Islet of Langerhans (tissue), 1 donor: ENCODE results near the gene N4BP2L1.

Experiments used
- FAIRE-seq: peaks from one replicate; lab custom pipeline; 2011; peaks lifted over from hg19 to GRCh38; lab: Jason Lieb, UNC

Gene N4BP2L1

DNA sequence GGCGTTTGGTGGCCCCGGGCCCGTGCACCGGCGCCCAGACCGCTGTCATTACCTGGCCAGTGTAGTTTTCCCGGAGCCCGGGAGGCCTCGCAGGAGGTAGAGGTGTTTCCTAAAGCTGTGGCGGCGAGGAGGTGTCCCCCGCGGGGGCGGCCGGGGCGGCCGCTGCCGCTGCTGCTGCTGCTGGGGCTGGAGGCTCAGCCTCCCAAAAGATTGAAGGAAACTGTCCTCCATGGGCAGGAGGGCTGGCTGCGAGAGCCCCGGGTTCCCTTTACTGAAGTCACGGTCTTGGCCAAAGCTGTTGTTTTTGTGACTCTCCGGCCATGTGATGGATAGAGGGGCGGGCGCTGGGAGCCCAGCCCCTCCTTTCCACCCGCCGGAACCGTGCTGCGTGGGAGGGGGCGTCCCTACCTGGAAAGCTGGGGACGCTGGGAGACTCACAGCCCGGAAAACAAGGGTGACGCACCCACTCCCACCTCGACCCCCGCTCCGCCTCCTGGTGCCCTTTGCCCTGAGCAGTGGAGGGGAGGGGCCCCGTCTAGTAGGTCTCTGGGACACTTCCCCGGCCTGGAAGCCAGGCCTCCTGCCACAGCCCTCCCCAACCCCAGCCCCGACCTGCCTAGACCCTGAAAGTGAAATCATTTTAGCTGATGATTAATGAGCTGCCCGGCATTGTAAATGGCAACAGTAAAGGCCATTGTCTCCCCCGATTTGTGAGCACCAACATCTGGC lies at the start of gene N4BP2L1:
Gene N4BP2L1 (minus strand): TSS at position 279 of the 729 bp plus-strand sequence. CDS start 48 bp downstream, at position 231.
- no peak for FAIRE-seq

DNA sequence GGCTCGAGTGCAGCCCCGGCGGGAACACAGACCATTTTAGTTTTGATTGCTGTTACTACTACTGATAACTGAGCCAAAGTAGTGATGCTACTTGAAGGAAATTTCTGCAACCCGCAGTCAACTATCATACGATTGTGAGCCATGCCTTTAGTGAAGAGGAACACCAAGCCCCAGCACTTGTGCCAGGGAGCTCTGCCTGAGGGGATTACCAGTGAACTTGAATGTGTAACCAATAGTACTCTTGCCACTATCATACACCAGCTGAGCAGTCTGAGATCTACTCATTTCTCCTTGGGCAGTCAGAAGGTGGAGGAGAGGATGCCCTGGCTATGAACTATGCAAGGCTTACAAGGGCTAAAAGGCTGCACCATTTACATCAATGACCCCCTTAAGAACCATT lies 49.0 kb upstream of the N4BP2L1 start:
- no peak for FAIRE-seq

DNA sequence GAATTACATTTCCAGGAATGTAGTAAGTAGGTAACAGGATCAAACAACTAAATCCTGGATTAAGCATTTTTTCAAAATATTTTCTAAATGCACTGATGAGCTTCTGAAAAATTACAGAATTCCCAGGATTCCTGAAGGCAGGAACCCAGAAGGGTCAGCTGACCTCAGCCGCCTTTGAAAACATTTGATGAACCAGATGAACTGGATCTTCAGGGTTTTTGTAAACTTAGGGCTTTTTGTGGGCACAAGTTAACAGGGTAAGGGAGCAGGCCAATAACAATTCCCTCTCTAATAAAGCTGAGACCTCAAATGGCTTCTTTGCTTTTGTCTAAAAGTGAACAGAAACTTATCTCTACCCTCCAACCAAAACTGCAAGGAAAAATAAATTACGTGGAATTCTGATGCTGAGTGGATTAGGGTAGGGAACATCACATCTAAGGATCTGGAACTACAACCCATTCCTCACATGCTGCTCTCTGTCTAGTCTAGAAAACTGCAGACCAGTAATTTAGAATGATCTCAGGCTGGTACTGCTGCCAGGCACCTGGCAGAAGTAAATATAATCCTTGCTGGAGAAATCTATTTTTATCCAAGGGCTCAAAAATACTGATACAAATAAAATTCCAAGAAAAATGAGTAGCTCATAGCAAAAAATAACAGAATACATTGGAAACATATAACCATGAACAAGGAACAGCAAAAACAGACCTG lies 48.2 kb upstream of the N4BP2L1 start:
- no peak for FAIRE-seq

DNA sequence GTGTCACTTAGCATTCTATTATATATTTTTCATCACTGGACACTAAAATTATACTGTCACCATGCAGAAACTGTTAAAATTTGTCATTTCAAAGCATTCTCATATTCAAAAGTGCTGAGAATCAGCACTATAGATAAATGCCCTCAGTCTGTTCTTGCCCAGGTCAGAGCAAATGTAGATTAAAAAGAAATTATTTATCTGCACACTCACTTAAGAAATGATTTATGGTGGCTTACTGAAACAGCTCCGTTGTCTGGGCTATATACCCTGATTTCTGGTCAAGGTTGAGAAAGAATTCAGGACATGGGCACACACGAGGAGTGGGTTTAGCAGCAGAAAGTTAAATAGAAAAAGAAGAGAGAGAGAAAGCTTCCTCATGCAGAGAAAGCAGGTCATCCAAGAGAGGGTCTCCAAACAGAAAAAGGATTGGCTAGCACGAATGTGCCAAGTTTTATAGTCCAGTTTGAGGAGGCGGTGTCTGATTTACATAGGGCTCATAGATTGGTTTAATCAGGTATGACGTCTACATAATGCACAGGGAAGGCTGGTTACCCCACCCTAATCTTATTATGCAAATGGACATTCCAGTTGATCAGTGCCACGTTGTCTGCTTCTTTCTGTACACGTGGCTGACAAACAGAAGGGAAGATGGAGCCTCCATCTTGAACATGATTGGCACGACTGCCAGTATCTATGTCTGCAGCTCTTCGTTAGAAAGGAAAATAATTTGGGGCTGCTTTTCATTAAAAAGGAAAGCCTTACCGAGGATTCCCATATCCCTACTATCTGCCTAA lies 47.3 kb upstream of the N4BP2L1 start:
- FAIRE-seq, result no peak

DNA sequence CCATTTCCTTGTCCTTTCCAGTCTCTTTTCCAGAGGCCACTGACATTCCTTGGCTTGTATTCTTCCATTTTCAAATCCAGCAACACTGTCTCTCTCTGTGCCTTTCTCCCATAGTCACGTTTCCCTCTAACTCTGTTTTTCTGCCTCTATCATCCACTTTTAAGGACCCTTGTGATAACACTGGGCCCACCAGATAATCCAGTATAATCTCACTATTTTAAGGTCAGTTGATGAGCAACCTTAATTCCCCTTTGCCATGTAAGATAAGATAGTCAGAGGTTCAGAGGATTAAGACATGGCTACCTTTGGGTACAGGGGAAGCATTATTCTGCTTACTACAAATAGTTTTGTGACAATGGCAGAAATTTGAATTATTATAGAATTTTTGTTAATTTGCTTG lies 45.7 kb upstream of the N4BP2L1 start:
- no peak for FAIRE-seq

DNA sequence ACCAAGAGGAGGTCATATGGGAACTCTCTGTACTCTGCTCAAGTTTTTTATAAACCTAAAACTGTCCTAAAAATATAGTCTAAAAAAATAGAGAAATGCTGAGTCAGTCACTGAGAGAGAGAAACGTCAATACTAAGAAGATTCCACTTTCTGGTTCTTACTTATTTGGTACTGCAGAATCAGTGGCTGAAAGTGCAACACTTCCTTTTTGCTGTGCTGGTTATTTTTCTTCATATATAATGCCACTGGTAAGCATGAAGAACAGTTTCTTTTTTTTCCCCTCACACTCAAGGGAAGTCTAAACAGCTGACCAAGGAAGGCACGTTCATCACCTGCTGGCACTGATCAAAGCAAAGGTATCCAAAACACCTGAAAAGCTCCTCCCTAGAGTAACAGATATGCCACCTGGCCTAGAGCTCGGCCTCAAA lies 44.3 kb upstream of the N4BP2L1 start:
- no peak for FAIRE-seq

DNA sequence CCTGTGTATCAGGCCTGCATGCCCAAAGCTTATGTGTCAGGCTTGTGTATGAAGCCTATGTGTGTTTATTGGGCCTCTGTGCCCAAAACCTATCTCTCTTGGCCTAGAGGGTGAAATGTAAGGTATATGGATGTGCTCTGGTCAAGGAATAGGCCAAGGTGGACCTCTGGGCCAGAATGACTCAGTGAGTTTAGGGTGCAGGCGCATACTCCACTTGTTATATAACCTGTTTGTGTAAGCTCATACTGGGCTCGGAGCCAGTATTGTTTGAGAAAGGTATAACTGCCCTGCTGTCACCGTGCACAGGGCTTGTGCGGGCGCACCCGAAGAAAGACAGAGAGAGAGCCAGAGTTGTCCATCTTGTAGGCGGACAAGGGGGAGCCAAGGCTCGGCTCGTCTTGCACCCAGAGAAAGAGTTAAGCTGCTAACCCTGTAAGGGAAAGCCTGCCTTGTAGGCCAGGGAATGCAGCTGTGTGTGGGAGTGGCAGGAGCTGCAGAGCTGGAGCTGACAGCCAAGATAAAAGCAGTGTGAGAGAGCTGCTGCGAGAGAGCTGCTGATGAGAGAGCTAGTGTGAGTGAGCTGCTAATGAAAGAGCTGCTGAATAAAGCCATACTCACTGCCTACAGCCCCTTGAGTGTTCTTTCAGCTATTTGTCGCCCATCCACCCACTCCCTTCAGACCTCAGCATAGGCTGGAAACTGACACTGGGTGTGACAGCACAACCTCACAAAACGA lies 43.4 kb upstream of the N4BP2L1 start:
- no peak for FAIRE-seq

DNA sequence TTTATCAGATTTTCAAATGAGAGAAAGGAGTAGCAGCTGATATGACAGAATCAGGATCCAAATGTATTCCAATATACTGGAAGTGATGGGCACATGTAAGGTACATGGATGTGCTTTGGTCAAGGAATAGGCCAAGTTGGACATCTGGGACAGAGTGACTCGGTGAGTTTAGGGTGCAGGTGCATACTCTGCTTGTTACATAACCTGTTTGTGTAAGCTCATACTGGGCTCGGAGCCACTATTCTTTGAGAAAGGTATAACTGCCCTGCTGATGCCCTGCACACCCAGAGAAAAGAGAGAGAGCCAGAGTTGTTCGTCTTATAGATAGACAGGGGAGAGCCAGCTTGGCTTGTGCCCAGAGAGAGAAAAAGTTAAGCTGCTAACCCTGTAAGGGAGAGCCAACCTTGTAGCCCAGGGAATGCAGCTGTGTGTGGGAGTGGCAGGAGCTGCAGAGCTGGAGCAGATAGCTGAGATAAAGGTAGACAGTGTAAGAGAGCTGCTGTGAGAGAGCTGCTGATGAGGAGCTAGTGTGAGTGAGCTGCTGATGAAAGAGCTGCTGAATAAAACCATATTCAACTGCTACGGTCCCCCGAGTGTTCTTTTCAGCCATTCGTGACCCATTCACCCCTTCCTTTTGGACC lies 40.7 kb upstream of the N4BP2L1 start:
- FAIRE-seq, result no peak

DNA sequence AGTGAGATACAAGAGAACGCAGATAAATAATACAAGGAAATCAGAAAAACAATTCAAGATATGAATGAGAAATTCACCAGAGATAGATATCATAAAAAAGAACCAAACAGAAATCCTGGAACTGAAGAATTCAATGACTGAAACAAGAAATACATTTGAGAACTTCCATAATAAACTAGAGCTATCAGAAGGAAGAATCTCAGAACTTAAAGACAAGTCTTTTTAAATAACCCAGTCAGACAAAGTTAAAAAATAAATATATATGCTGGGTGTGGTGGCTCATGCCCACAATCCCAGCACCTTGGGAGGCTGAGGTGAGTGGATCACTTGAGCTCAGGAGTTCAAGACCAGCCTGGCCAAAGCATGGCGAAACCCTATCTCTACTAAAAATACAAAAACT lies 28.7 kb upstream of the N4BP2L1 start:
- no peak for FAIRE-seq

DNA sequence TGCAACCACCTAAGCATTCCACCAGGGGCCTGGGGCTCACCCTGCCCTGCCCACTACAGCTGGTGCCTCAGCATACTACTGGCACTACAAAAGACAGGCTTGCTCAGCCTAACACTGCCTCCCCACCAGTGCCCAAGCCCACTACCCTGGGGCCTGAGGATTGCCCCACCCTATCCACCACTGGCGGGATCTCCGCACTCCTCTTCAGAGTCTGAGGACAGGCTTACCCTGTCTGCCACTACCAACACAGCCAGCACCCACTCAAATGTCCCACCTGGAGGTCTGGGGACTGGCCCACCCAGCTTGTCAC lies 27.6 kb upstream of the N4BP2L1 start:
- FAIRE-seq, result no peak

DNA sequence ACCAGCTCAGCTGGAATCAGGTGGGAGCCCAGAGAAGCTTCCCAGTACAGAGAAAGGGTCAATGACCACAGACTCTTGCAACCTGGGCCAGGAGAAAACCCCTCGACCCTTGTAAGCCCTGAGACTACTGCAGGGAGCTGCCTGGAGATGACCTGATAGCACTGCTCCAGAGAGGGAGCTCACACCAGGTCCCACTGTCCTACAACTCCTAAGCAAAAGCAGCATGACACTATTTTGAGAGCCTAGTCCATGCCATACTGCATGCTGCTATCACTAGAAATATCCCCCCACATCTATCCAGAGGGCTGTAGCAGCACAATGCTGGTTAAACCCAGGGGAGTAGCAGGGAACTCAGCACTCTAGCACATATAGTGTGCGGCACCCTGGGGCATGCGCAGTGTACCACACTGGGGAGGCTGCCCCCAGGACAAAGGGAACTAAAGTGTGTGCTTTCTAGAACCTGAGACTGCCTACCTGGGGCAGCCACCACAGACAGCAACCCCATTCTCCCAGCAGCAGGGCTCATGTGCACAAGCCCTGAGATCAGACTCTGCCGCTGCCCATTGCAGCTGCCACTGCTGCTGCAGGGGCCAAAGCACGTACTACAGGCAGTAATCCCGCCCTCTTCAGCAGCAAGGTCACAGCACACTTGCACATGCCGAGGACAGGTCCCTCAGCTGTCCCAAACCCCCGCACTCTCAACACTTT lies 27.1 kb upstream of the N4BP2L1 start:
- no peak for FAIRE-seq

DNA sequence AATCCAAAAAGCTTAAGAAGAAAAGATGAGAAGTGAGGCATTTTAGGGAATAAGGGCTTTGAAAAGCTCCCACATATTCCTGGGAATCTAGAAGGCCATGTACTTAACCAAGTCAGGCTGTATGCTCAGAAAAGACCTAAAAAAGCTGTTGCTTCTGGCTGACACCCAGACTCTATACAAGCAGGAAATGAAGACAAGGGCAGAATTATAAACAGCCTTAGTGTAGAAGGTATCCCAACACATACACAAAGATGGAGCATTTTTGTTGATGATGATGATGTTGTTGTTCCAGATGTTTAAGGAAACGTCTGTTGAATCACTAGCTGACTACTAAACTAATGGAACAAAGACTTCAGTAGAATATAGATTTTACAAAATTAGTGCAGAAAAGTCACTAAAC lies 26.1 kb upstream of the N4BP2L1 start:
- no peak for FAIRE-seq

DNA sequence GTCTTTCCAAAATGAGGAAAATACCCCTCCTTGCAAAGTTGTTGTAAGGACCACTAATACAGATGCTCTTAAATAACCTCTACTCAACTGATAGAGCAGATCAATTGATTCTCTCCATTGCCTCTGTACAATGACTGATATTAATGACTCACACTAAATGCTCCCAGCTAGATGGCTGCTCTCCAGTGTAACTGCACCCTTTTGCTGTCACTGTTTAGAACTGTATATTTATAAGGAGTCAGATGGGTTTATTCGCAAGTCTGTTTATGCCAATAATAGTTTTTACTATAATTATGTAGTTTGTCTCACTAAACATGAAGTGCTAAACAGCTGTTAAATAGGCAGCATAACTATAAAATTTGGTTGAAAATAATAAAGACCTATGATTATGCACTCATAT lies 21.0 kb upstream of the N4BP2L1 start:
- no peak for FAIRE-seq

DNA sequence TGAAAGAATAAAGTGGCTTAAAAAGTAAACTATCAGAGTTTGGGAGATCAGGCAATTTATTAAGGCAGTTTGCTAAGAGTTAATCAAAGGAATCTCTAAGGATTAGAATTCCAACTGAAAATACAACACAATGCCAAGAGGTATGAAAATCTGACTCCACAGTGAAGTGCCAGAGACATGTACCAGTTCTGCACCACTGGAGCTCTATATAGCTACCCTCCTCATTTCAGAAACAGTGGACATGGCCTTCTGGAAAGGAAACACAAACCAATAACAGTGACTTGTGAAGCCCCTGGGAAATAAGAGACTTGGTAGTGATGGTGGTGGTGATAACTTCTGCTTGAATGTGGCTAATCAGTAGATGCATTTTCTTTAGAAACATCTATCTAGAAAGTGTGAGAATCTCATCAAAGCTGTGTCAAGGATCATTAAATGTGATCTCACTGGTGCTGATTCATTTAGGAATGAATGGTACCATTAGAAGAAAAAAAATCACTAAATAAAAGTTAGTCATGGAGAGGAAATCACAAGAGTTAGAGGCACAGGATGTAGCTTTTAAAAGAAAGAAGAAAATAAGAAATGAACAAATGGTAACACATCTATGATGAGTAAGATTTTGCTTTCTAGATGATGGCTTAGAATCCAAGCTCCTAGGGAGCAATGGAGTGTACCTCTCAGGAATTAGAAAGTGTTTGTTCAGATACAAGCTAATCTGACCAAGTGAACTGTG lies 20.1 kb upstream of the N4BP2L1 start:
- FAIRE-seq, result no peak

DNA sequence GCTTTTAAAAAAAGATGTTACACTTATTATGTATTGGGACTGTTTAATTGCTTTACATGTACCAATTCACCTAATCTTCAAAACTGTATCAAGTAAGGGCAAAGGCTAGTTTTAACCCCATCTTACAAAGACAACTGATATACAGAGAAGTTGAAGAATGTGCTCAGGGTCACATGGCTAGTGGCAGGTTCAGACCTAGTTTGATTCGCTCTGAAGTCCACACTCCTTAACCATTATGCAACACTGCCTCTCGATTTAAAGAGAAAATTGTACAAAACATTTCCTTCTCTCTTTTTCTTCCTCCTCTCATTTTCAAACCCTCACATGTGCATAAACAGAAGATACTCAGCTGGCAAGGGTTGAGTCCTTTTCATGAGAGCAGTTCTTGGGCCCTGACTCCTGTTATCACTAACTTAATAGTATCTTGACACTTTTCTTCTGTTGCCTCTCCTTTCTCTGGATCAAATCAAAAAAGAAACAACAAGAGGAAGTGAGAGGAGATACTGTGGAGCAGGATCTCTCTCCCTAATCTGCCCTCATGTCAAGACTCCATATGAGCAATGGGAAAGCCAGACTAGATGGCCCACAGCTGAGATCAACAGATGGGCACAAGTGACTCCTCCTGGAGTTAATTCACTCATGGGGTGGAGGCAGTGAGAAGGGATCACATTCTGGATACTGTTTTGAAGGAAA lies 19.0 kb upstream of the N4BP2L1 start:
- FAIRE-seq, result no peak

DNA sequence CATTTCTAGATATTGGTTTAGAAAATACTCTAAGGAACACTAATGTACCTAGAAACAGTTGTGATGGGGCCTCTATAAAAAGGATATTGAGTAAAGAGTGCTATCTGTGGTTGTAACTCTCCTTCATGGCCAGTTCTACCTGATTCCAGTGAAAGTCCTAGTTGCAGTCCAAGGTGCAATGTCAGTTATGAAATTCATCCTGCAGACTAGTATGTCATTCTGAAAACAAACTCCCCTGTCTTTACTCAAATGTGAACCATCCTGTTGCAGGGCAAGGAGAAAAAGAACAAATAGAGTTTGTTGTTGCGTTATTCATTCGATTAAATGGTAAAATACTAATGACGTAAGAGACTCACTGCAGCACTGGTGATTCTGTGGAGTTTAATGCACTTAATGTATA lies 18.3 kb upstream of the N4BP2L1 start:
- FAIRE-seq, result no peak

DNA sequence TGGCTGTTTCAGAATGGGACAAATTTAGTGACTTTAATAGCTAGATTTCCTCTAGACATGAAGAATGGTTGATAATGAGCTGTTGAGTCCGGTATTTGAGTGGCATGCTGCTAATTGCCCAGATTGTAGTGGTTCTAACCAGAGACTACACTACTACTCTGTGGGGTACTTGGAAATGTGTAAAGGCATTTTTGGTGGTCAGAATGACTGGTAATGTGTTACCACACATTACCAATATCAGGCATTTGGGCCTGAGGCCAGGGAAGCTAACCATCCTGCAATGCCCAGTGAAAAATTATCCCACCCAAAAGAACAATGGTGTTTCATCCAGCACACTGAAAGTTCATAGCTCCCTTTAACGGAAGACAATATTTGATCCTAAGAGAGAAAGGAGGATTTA lies 17.5 kb upstream of the N4BP2L1 start:
- FAIRE-seq, result no peak

DNA sequence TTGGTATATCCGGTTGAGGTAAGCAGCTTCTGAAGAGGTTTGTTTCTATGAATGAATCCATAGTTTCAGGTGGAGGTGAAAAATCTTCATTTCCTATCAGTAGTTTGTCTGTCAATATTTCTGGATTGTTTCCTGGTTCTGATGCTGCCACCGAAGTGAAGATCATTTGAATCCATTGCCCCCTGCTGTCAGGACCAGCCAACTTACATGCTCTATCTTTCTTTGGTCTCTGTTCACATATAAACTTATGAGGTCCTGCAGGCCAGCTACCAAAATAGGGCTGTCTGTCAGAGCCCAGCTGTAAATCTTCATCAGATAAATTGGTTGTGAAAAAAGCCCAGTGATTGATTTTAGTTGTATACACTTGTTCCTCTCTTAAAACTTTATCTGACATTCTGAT lies 15.2 kb upstream of the N4BP2L1 start:
- FAIRE-seq, result no peak

DNA sequence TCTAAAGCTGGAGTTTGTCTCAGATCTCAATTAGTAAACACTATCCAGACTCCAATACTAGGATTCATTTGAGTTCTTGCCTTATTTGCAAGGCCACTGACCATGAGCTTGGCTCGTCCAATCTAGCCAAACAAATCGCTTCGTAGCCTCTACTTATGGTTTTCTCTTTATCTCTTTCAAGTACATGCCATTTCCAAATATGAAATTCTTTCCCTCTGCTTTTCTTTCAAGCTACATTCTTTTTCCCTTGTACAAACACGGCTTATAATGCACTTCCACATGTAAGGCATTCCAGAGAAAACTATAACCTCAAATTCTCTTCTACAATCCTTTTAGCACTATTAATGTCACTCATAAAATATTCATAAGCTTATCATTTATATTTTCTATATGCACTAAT lies 10.9 kb upstream of the N4BP2L1 start:
- FAIRE-seq, result no peak

DNA sequence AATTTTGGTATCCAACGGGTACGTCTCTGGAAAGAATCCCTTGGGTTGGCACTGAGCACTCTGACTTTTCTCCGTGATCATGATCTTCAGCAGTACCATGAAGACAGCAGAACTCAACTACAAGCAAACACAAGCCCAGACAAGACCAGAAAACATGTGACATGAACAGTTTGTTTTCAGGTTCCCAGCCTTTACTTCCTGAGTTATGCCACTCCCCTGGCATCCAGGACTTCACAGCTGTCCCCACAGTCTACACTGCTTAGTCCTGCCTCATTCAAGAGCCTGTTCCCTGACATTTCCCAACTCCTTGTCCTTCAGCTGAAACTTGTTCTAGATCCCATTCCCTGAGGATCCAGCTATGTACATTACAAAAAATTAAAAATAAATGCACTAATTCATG lies 4.9 kb upstream of the N4BP2L1 start:
- no peak for FAIRE-seq
